Panc1 (cell line): ENCODE data around the gene MTHFD1L. TPM values are rescaled to one million over a fixed set of nuclear protein-coding genes. Genes with fewer than 3 reads are reported as not detected.

ENCODE experiments used
- ATAC-seq: fragments of 200-7000 bp; cut with Tn5 transposase; 2 replicates; pipeline ENCODE4 v1.9.1; 2020; ENCODE audit warnings: mild to moderate bottlenecking, moderate library complexity
- BruUV-seq: library from RNA; stranded (reverse); fragments of 400-500 nt; replicated peaks from 2 replicates; lab custom pipeline; 2021; lab: Mats Ljungman, UMichigan
- CTCF ChIA-PET: fragments of 300-600 bp; sonication (Branson Sonifier 250); formaldehyde crosslinking; loops from one replicate; lab custom pipeline; 2022; ENCODE audit warnings: antibody characterized with exemption; lab: Charles Lee
- POLR2A ChIA-PET: fragments of 300-600 bp; sonication (Branson Sonifier 250); formaldehyde crosslinking; loops from one replicate; lab custom pipeline; 2022; ENCODE audit warnings: antibody characterized with exemption; lab: Charles Lee
- DNase-seq: peaks from one replicate; pipeline ENCODE4 v3.0.0-alpha.2; 2010; ENCODE audit warnings: low read depth, low spot score
- H3K27ac ChIP-seq: 2 replicates; pipeline ENCODE4 v1.5.1; 2011; ENCODE audit warnings: mild to moderate bottlenecking, low read length, inconsistent platforms
- H3K27me3 ChIP-seq: fragments of 200-500 bp; sonication (Bioruptor generic); 2 replicates; pipeline ENCODE4 v1.6.0; 2014; ENCODE audit warnings: low read length, inconsistent platforms; ENCODE audit not compliant: control insufficient read depth, insufficient read depth
- H3K36me3 ChIP-seq: fragments of 200-500 bp; sonication (Bioruptor generic); 2 replicates; pipeline ENCODE4 v1.5.1; 2014; ENCODE audit warnings: inconsistent platforms, mild to moderate bottlenecking, low read length, moderate library complexity; ENCODE audit not compliant: control insufficient read depth, insufficient read depth
- H3K4me1 ChIP-seq: 2 replicates; pipeline ENCODE4 v1.5.1; 2011; ENCODE audit warnings: inconsistent platforms, mild to moderate bottlenecking, low read length, moderate library complexity; ENCODE audit not compliant: control insufficient read depth, insufficient read depth
- H3K4me3 ChIP-seq, 2 experiments: 2 replicates each; pipeline ENCODE4 v1.5.1; 2011 to 2012; ENCODE audit warnings: low read depth in 2 of 2, low read length in 2 of 2, mild to moderate bottlenecking in 2 of 2, inconsistent platforms in 1 of 2, moderate library complexity in 1 of 2
- H3K9me3 ChIP-seq: fragments of 200-500 bp; sonication (Bioruptor generic); 2 replicates; pipeline ENCODE4 v1.5.1; 2014; ENCODE audit warnings: low read depth, mild to moderate bottlenecking, inconsistent platforms, low read length, moderate library complexity; ENCODE audit not compliant: control insufficient read depth, insufficient read depth
- POLR2AphosphoS5 ChIP-seq: IDR thresholded peaks from 2 replicates; pipeline ENCODE4 v1.6.1; 2012; ENCODE audit warnings: mild to moderate bottlenecking, low read depth, low read length, moderate library complexity
- REST ChIP-seq, 2 experiments: IDR thresholded peaks; 2 replicates each; pipeline ENCODE4 v1.6.1; 2011 to 2012; ENCODE audit warnings: low read depth in 2 of 2, control low read depth in 1 of 2, low read length in 1 of 2, mild to moderate bottlenecking in 1 of 2, moderate library complexity in 1 of 2; ENCODE audit not compliant: insufficient read depth in 1 of 2
- SIN3A ChIP-seq: IDR thresholded peaks from 2 replicates; pipeline ENCODE4 v1.6.1; 2012; ENCODE audit warnings: low read depth, mild to moderate bottlenecking, low read length, moderate library complexity, borderline replicate concordance; ENCODE audit not compliant: insufficient read depth
- TCF7L2 ChIP-seq: IDR thresholded peaks from 2 replicates; pipeline ENCODE4 v1.6.1; 2011; ENCODE audit warnings: mild to moderate bottlenecking, low read depth, low read length, inconsistent platforms
- in situ Hi-C: cut with HindIII; loops from 2 replicates; pipeline ENCODE4 v1.10.0; 2016; ENCODE audit warnings: low sequenced_read_pairs, low pct_unique_long_range_greater_than_20kb
- intact Hi-C: fragments of 100-400 bp; cut with micrococcal nuclease; formaldehyde crosslinking; loops from one replicate; pipeline ENCODE4 v1.10.0; 2022; ENCODE audit not compliant: unreplicated experiment
- total RNA-seq: library from RNA; stranded (reverse); gene quantifications from one replicate; pipeline ENCODE4 v1.2.1, GENCODE V29; 2021; ENCODE audit not compliant: unreplicated experiment
- TF ChIP-seq, protein P1 (sequence below): fragments of 450-650 bp; IDR thresholded peaks from 2 replicates; pipeline ENCODE4 v1.5.1; 2017; ENCODE audit warnings: mild to moderate bottlenecking

Gene MTHFD1L
- total RNA-seq, 1 experiment from 2014 or later, result 76.2 TPM

DNA sequence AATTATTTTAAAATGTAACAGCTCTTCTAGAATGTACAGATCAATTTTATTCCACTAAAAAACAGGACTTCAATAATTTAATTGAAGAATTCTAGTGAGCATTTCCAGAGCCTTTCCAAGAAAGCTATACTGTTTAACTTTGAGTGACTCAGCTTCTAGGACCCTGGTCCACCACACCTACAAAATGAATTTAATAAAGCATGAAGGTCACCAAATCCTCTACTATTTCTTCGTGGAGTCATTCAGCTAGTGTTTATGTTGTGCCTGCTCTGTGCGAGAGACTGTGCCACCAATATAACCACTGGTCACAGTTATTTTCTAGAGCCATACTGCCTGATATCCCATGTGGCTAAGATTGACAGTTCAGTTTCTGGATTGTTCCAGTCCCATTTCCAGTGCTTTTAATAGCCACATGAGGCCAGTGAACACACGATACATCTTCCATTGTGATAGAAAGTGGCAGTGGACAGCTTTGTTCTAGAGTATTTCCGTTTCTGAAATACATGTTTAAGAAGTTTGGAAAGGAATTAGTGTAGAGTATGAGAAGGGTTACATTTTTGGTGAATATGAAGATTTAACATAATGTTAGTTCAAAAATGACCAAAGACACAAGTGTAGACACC is 160.7 kb downstream of the MTHFD1L start:
- POLR2A ChIA-PET, result no interaction called here
- Histone ChIP-seq H3K9me3 (peaks cover 13% of the 10 kb centered on the region; the same call in 1 of the 2 replicates), H3K27ac (peak overlapping the region; percentile 42; the same call in 1 of the 2 replicates), H3K4me1 (no peaks in the 10 kb centered on the region), H3K4me3 (no peak overlapping the region), H3K27me3 (no peaks in the 10 kb centered on the region), H3K36me3 (peaks cover 7% of the 10 kb centered on the region)
- TF ChIP-seq SIN3A (no peak), POLR2AphosphoS5 (no peak), TCF7L2 (no peak)
- DNase-seq (no peak), ATAC-seq (no peak)
- BruUV-seq, result no TSS peak
- in situ Hi-C loops, result no loop called here
- CTCF ChIA-PET, result interaction anchor here (1.2 kb wide), 1 partner anchor 12 kb away, joined by 4 read pairs; no protein-coding TSS in a partner anchor
- intact Hi-C loops, result no loop called here

DNA sequence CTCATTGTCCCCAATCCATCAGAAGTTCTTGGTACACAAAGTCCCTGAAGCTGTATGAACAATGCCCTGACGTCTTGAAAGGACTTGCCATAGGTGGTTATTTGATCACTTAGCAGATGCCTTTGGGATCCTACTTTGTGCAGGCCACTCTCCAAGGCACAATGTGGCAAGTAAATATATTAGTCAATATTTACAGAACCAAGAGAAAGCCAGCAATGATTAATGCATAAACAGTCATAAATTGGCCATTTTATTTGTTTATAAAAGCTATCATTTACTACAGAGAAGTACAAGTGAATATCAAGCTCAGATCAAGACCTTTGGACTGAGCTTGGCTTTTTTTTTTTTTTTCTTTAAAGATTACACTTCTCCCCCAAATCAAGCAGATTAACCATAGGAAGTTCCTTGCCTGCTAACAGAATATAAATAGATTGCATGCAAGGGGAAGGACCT is 161.8 kb downstream of the MTHFD1L start:
- Histone ChIP-seq H3K9me3 (peaks cover 18% of the 10 kb centered on the region; the same call in 1 of the 2 replicates), H3K4me1 (no peaks in the 10 kb centered on the region), H3K4me3 (no peak overlapping the region), H3K36me3 (peaks cover 6% of the 10 kb centered on the region), H3K27ac (no peak overlapping the region; the same call in 1 of the 2 replicates), H3K27me3 (no peaks in the 10 kb centered on the region)
- ChIA-PET CTCF (interaction anchor here (0.7 kb wide), 1 partner anchor 157 kb away, joined by 6 read pairs; no protein-coding TSS in a partner anchor), POLR2A (interaction anchor here (0.6 kb wide), 2 partner anchors 58 to 294 kb away, joined by 4 to 6 read pairs; no protein-coding TSS in a partner anchor)
- BruUV-seq, result no TSS peak
- ATAC-seq (no peak), DNase-seq (no peak)
- TF ChIP-seq TCF7L2 (no peak), POLR2AphosphoS5 (no peak), REST (IDR thresholded peaks at IDR 0.05; ENCODE audit: insufficient read depth in 1 of 2, low read depth in 2 of 2, low read length in 1 of 2) (no peak), SIN3A (no peak)
- TF ChIP-seq, protein P1, sequence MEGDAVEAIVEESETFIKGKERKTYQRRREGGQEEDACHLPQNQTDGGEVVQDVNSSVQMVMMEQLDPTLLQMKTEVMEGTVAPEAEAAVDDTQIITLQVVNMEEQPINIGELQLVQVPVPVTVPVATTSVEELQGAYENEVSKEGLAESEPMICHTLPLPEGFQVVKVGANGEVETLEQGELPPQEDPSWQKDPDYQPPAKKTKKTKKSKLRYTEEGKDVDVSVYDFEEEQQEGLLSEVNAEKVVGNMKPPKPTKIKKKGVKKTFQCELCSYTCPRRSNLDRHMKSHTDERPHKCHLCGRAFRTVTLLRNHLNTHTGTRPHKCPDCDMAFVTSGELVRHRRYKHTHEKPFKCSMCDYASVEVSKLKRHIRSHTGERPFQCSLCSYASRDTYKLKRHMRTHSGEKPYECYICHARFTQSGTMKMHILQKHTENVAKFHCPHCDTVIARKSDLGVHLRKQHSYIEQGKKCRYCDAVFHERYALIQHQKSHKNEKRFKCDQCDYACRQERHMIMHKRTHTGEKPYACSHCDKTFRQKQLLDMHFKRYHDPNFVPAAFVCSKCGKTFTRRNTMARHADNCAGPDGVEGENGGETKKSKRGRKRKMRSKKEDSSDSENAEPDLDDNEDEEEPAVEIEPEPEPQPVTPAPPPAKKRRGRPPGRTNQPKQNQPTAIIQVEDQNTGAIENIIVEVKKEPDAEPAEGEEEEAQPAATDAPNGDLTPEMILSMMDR, result no peak
- in situ Hi-C loops (no loop called here), intact Hi-C loops (no loop called here)
